GM18951 (cell line): ENCODE data around the gene SPTY2D1.

Source experiments
- POLR2A ChIP-seq: IDR thresholded peaks from 4 replicates; pipeline ENCODE4 v1.6.1; 2011; ENCODE audit warnings: mild to moderate bottlenecking; ENCODE audit not compliant: insufficient read length, insufficient read depth; ENCODE audit errors: extremely low read depth
- in situ Hi-C: fragments of 300-500 bp; cut with MboI; formaldehyde crosslinking; loops from one replicate; pipeline ENCODE4 v1.12.0; 2022; ENCODE audit warnings: low sequenced_read_pairs, mixed read lengths, inconsistent platforms; ENCODE audit not compliant: unreplicated experiment

The SPTY2D1 gene

GRCh38 chr11:18641677-18642076 lies 7.5 kb upstream of the SPTY2D1 start:
- TF ChIP-seq POLR2A: no peak
- in situ Hi-C loops: no loop called here

GRCh38 chr11:18633256-18634139 lies 644 bp downstream of the SPTY2D1 start:
- no peak for TF ChIP-seq POLR2A
- in situ Hi-C loops: no loop called here

- in situ Hi-C loops: no loop called here
- no peak for TF ChIP-seq POLR2A
Observed at GRCh38 chr11:18632841-18633240, 1.3 kb downstream of the SPTY2D1 start.

- no peak for TF ChIP-seq POLR2A
- in situ Hi-C loops: no loop called here
Observed at GRCh38 chr11:18624161-18624560, 10.0 kb downstream of the SPTY2D1 start.

GRCh38 chr11:18623707-18624106 lies 10.4 kb downstream of the SPTY2D1 start:
- TF ChIP-seq POLR2A: no peak
- in situ Hi-C loops: no loop called here

- no peak for TF ChIP-seq POLR2A
- in situ Hi-C loops: no loop called here
Observed at GRCh38 chr11:18618342-18619025, 15.7 kb downstream of the SPTY2D1 start.

- in situ Hi-C loops: no loop called here
- no peak for TF ChIP-seq POLR2A
Observed at GRCh38 chr11:18617688-18618341, 16.3 kb downstream of the SPTY2D1 start.

- in situ Hi-C loops: no loop called here
Observed at GRCh38 chr11:18615628-18616392, 18.3 kb downstream of the SPTY2D1 start.

GRCh38 chr11:18614667-18615066 lies 19.5 kb downstream of the SPTY2D1 start:
- in situ Hi-C loops: no loop called here
- no peak for TF ChIP-seq POLR2A

More at GRCh38 chr11:18615628-18616392, 18.3 kb downstream of the SPTY2D1 start:
- TF ChIP-seq POLR2A: no peak

- in situ Hi-C loops: no loop called here
- no peak for TF ChIP-seq POLR2A
Observed at GRCh38 chr11:18612394-18612793, 21.7 kb downstream of the SPTY2D1 start.

GRCh38 chr11:18611196-18611595 lies 22.9 kb downstream of the SPTY2D1 start:
- no peak for TF ChIP-seq POLR2A
- in situ Hi-C loops: no loop called here

GRCh38 chr11:18608376-18608775 lies 25.8 kb downstream of the SPTY2D1 start:
- no peak for TF ChIP-seq POLR2A
- in situ Hi-C loops: no loop called here
